Testis (tissue), 3 donors: ENCODE measurements around the gene OR2B6. TPM values are rescaled to one million over a fixed set of nuclear protein-coding genes. Genes with fewer than 3 reads are reported as not detected.
"Not testable (repeated sequence)": the region's sequence is repeated elsewhere in the genome, so short reads cannot be mapped to it uniquely, and the experiment has no call there.

Experiments used
- DNase-seq: peaks from one replicate; pipeline ENCODE4 v3.0.0-alpha.2; 2019
- H3K27ac ChIP-seq, 2 donors: fragments of 200-600 bp; sonication (generic); one replicate each; pipeline ENCODE4 v1.5.1; 2019
- H3K27me3 ChIP-seq: fragments of 200-600 bp; sonication (generic); one replicate; pipeline ENCODE4 v1.5.1; 2019
- H3K36me3 ChIP-seq: fragments of 200-600 bp; sonication (generic); one replicate; pipeline ENCODE4 v1.5.1; 2017; ENCODE audit warnings: low read depth; ENCODE audit errors: missing control alignments
- H3K4me1 ChIP-seq: fragments of 200-600 bp; sonication (generic); one replicate; pipeline ENCODE4 v1.5.1; 2019
- H3K4me3 ChIP-seq, 2 donors: fragments of 200-600 bp; sonication (generic); one replicate each; pipeline ENCODE4 v1.5.1; 2017 to 2019
- H3K9me3 ChIP-seq: fragments of 200-600 bp; sonication (generic); one replicate; pipeline ENCODE4 v1.5.1; 2017
- CTCF ChIP-seq, 3 experiments: fragments of 450-650 bp in 2 of 3; fragments of 200-600 bp in 1 of 3; sonication (generic) in 1 of 3; IDR thresholded peaks; one replicate each; pipeline ENCODE4 v1.5.1; 2016 to 2019; ENCODE audit warnings: antibody characterized with exemption in 3 of 3, mild to moderate bottlenecking in 2 of 3, moderate library complexity in 1 of 3
- POLR2A ChIP-seq: fragments of 450-650 bp; IDR thresholded peaks from one replicate; pipeline ENCODE4 v1.6.1; 2017; ENCODE audit warnings: antibody characterized with exemption, mild to moderate bottlenecking, moderate library complexity
- WGBS, 2 donors: methylation state at CpG; one replicate each; pipeline ENCODE4 v1.1.5; 2018; 5-methylcytosine and 5-hydroxymethylcytosine counted together
- intact Hi-C: fragments of 100-400 bp; cut with DNase I; formaldehyde crosslinking; loops from one replicate; pipeline ENCODE4 v1.15.1; 2023; ENCODE audit warnings: low total_unique reads
- polyA plus RNA-seq: library from polyadenylated mRNA; stranded (reverse); fragments of 350-450 nt; fragmentation: Illumina TruSeq; extraction: RNeasy Lipid Tissue Mini Kit (QIAGEN cat#74804); gene quantifications from one replicate; pipeline ENCODE4 v1.2.3, GENCODE V29; 2014; ENCODE audit warnings: low read depth, low replicate concordance; ENCODE audit not compliant: insufficient read depth
- total RNA-seq, 2 donors: library from RNA; depleted of rRNA; stranded (reverse); fragments of >200 nt; gene quantifications; one replicate each; pipeline ENCODE4 v1.2.3, GENCODE V29; 2016

The OR2B6 gene
- total and polyA plus RNA-seq, 3 donors from 2014 or later: 1.0 TPM; not detected in 2

GRCh38 chr6:27931209-27931608 is 25.8 kb upstream of the OR2B6 start:
- no peak for TF ChIP-seq CTCF (IDR thresholded peaks at IDR 0.05)
- no peak for TF ChIP-seq POLR2A
- DNase-seq: no peak
- Histone ChIP-seq H3K27me3 (no peaks in the 10 kb centered on the region), H3K36me3 (no peaks in the 10 kb centered on the region), H3K4me1 (no peaks in the 10 kb centered on the region), H3K4me3 (no peak overlapping the region), H3K9me3 (no peaks in the 10 kb centered on the region), H3K27ac (no peak overlapping the region)
- WGBS, 2 donors: 86 to 88% methylated on average over 2 of the region's 2 CpGs
- intact Hi-C loops: no loop called here

- Histone ChIP-seq H3K4me3 (no peak overlapping the region), H3K9me3 (no peaks in the 10 kb centered on the region), H3K27me3 (no peaks in the 10 kb centered on the region), H3K4me1 (no peaks in the 10 kb centered on the region), H3K36me3 (no peaks in the 10 kb centered on the region), H3K27ac (no peak overlapping the region)
- no peak for DNase-seq
- intact Hi-C loops: no loop called here
- WGBS, 2 donors: 69 to 76% methylated on average over 1 of the region's 1 CpG
- TF ChIP-seq POLR2A (no peak), CTCF (IDR thresholded peaks at IDR 0.05) (no peak)
Measured at GRCh38 chr6:27940766-27941165, 16.3 kb upstream of the OR2B6 start.

GRCh38 chr6:27943072-27943471 is 14.0 kb upstream of the OR2B6 start:
- 26 to 40% methylated on average over 6 of the region's 6 CpGs for WGBS, 2 donors
- H3K4me3 ChIP-seq, H3K36me3 ChIP-seq, intact Hi-C loops, H3K27me3 ChIP-seq, H3K4me1 ChIP-seq, H3K27ac ChIP-seq, DNase-seq, H3K9me3 ChIP-seq: not testable (repeated sequence)

- 84 to 89% methylated on average over 1 of the region's 1 CpG for WGBS, 2 donors
- intact Hi-C loops: no loop called here
- Histone ChIP-seq H3K27me3 (no peaks in the 10 kb centered on the region), H3K27ac (no peak overlapping the region), H3K36me3 (no peaks in the 10 kb centered on the region), H3K4me1 (no peaks in the 10 kb centered on the region), H3K9me3 (no peaks in the 10 kb centered on the region), H3K4me3 (no peak overlapping the region)
- no peak for DNase-seq
- TF ChIP-seq POLR2A (no peak), CTCF (IDR thresholded peaks at IDR 0.05) (no peak)
Measured at GRCh38 chr6:27948237-27948636, 8.8 kb upstream of the OR2B6 start.

- H3K36me3 ChIP-seq: no peaks in the 10 kb centered on the region
Measured at GRCh38 chr6:27951040-27951439, 6.0 kb upstream of the OR2B6 start.

More at GRCh38 chr6:27951040-27951439, 6.0 kb upstream of the OR2B6 start:
- Histone ChIP-seq H3K27ac (no peak overlapping the region), H3K9me3 (no peaks in the 10 kb centered on the region), H3K27me3 (no peaks in the 10 kb centered on the region), H3K4me3 (no peak overlapping the region), H3K4me1 (no peaks in the 10 kb centered on the region)
- intact Hi-C loops: no loop called here
- WGBS, 2 donors: 82 to 83% methylated on average over 1 of the region's 1 CpG
- no peak for TF ChIP-seq POLR2A
- no peak for TF ChIP-seq CTCF (IDR thresholded peaks at IDR 0.05)
- no peak for DNase-seq
